RWPE1 (cell line): Measurements from ENCODE around the gene SCYL2.
A peak's percentile ranks its signal among the peaks of the same experiment; 100 is the strongest.
"Not testable (repeated sequence)": the region's sequence is repeated elsewhere in the genome, so short reads cannot be mapped to it uniquely, and the experiment has no call there.

Experiments used
- CTCF ChIA-PET: fragments of 350-600 bp; sonication (Branson Sonifier 250); formaldehyde crosslinking; extraction: SDS; loops from one replicate; lab custom pipeline; 2021; lab: Yijun Ruan, JAX
- POLR2A ChIA-PET: fragments of 400-600 bp; formaldehyde crosslinking; extraction: SDS; loops from one replicate; lab custom pipeline; 2020; ENCODE audit warnings: antibody characterized with exemption; ENCODE audit not compliant: low non-redundant PET; lab: Yijun Ruan, JAX
- DNase-seq: peaks from one replicate; pipeline ENCODE4 v3.0.0; 2012; ENCODE audit warnings: low spot score
- H3K27ac ChIP-seq: fragments of 450-650 bp; 2 replicates; pipeline ENCODE4 v1.5.1; 2017
- CTCF ChIP-seq: fragments of 450-650 bp; conservative IDR thresholded peaks from 2 replicates; pipeline ENCODE4 v1.5.1; 2017; ENCODE audit warnings: low read depth, mild to moderate bottlenecking

Gene SCYL2

GRCh38 chr12:100229036-100229635, 37.8 kb upstream of the SCYL2 start:
- ChIA-PET CTCF (interaction anchor here (1.0 kb wide), 1 partner anchor 78 kb away, joined by 8 read pairs; no protein-coding TSS in a partner anchor), POLR2A (interaction anchor here (0.5 to 0.6 kb wide), 2 partner anchors 9 to 404 kb away, joined by 11 to 13 read pairs; no protein-coding TSS in a partner anchor)
- no peak for TF ChIP-seq CTCF
- DNase-seq = no peak
- H3K27ac ChIP-seq = no peak overlapping the region

- DNase-seq = peak; percentile 37
- POLR2A ChIA-PET = interaction anchor here (0.5 kb wide), 1 partner anchor 8 kb away, joined by 13 read pairs; no protein-coding TSS in a partner anchor
- H3K27ac ChIP-seq = no peak overlapping the region
- no peak for TF ChIP-seq CTCF
- CTCF ChIA-PET = interaction anchor here (0.6 to 1.0 kb wide), 2 partner anchors 78 to 462 kb away, joined by 3 to 8 read pairs; no protein-coding TSS in a partner anchor
Observed at GRCh38 chr12:100229876-100230275, 37.1 kb upstream of the SCYL2 start.

GRCh38 chr12:100231873-100232272, 35.1 kb upstream of the SCYL2 start:
- CTCF ChIA-PET = interaction anchor here (0.6 to 0.8 kb wide), 2 partner anchors 37 to 324 kb away, joined by 3 to 4 read pairs; no protein-coding TSS in a partner anchor
- DNase-seq, POLR2A ChIA-PET, H3K27ac ChIP-seq: not testable (repeated sequence)

- TF ChIP-seq CTCF = no peak
- H3K27ac ChIP-seq = no peak overlapping the region
- DNase-seq = no peak
- CTCF ChIA-PET = interaction anchor here (0.7 to 1.4 kb wide), 5 partner anchors 88 to 553 kb away, joined by 3 to 6 read pairs (median 4); no protein-coding TSS in a partner anchor
- POLR2A ChIA-PET = no interaction called here
Observed at GRCh38 chr12:100234166-100234565, 32.8 kb upstream of the SCYL2 start.

GRCh38 chr12:100234591-100235304, 32.2 kb upstream of the SCYL2 start:
- DNase-seq = peak; percentile 30
- ChIA-PET CTCF (interaction anchor here (0.6 to 1.4 kb wide), 9 partner anchors 74 to 553 kb away, joined by 3 to 9 read pairs (median 4); no protein-coding TSS in a partner anchor), POLR2A (no interaction called here)
- peak; percentile 83 for TF ChIP-seq CTCF
- no peak overlapping the region for H3K27ac ChIP-seq

- DNase-seq = no peak
- ChIA-PET CTCF (no interaction called here), POLR2A (no interaction called here)
- TF ChIP-seq CTCF = no peak
- H3K27ac ChIP-seq = no peak overlapping the region
Observed at GRCh38 chr12:100238801-100239200, 28.2 kb upstream of the SCYL2 start.
